Cortex of kidney (tissue), 1 donor: ENCODE data around the gene COMMD7.
"Not testable (repeated sequence)": the region's sequence is repeated elsewhere in the genome, so short reads cannot be mapped to it uniquely, and the experiment has no call there.

Experiments
- DNase-seq: peaks from one replicate; lab custom pipeline; 2025; lab: John Stamatoyannopoulos, UW

The COMMD7 gene

DNA sequence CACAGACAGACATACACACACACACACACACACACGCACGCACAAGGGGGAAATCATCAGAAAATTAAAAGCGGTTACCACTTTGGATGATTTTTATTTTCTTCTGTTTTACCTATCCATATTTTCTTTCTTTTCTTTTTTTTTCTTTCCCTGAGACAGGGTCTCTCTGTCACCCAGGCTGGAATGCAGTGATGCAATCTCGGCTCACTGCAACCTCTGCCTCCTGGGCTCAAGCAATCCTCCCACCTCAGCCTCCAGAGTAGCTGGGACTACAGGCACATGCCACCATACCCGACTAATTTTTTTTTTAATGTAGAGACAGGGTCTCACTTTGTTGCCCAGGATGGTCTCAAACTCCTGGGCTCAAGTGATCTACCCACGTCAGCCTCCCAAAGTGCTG is 14.8 kb downstream of the COMMD7 start:
- DNase-seq = not testable (repeated sequence)

DNA sequence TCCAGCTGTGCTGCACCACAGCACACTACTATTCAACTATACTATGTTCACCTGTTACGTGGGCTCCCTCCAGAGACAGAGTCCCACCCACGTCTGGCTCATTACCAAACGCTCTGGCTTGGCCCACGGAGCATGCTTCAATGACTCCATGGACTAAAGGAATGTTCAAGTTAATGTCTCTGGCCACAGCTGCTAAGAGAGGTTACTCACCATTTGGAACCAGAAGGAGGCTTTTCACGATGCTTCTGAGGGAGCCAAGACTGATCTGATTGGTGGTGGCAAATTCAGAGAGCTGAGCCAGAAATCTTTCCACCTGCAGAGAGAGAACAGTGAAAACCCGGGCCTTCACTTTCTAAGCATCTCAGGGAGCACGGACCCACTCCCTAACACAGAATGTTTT is 15.6 kb downstream of the COMMD7 start:
- DNase-seq = no peak

DNA sequence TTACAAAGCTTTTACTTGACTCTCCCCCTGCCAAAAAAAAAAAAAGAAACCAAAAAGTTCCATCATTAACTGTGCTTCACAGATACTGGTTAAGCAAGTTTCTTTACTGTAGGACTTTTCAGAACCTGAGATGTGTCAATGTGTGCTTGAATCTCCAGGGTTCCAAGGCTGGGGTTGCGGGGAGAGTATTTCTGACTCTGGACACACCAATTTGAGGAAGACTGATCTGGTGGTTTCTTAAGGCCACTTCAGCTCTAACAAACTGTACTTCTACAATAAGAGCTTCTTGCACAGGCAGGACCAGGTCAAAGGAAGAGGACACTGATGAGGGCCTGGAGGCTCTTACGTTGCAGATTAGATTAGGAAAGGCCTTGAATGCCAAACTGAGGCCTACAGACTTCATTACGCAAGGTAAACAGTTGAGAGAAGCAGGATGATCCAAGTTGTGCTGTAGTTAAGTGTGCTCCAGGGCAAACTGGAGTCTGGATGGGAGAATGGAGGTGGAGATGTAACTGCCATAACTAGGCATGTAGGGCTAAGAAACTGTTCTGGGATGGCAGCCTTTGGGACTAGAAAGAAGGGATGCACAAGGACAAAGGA is 24.4 kb downstream of the COMMD7 start:
- no peak for DNase-seq

DNA sequence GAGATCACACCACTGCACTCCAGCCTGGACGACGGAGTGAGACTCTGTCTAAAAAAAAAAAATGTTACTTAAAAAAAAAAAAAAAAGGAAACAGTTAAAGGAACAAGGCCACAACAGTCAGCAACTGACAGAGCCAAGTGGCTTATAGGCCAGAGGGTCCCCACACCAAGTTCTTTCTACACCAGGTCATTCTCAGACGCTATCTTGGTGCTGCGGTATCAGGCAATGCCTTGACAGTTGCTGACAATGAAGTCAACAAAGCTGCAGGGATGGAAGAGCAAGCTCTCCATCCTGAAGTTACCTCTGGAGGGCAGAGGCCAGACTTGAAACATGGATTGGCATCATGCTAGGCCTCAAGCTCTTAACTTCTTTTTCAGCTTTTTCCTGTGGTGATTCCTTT is 31.9 kb downstream of the COMMD7 start:
- no peak for DNase-seq

DNA sequence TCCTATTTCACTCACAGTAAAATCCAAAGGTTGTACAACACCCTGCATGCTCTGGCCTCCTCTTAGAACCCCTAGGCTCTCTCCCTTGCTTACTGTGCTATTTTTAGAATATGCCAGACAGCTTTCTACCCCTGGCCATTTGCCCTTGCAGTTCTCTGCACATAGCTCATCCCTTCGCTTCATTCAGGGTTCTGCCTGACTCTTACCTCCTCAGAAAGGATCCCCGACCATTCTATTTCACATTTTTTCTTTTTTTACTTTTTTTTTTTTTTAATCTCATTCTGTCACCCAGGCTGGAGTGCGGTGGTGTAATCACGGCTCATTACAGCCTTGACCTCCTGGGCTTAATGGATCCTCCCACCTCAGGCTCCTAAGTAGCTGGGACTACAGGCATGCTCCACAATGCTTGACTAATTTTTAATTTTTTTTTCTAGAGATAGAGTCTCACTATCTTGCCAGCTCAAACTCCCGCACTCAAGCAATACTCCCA is 33.6 kb downstream of the COMMD7 start:
- no peak for DNase-seq

DNA sequence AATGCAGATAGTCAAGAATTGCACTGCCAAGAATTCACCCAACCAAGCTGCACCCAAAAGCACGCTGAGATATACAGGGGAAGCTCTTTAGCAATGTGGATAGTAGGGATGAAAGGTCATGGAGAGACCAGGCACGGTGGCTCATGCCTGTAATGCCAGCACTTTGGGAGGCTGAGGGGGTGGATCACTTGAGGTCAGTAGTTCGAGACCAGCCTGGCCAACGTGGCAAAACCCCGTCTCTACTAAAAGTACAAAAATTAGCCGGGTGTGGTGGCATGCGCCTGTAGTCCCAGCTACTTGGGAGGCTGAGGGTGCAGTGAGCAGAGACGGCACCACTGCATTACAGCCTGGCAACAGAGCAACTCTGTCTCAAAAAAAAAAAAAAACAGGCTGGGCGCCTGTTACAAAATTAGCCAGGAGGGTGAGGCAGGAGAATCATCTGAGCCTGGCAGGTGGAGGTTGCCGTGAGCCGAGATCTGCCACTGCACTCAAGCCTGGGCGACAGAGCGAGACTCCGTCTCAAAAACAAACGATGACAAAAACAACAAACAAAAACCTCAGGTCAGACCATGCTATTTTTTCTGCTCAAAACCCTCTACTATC is 34.1 kb downstream of the COMMD7 start:
- not testable (repeated sequence) for DNase-seq

DNA sequence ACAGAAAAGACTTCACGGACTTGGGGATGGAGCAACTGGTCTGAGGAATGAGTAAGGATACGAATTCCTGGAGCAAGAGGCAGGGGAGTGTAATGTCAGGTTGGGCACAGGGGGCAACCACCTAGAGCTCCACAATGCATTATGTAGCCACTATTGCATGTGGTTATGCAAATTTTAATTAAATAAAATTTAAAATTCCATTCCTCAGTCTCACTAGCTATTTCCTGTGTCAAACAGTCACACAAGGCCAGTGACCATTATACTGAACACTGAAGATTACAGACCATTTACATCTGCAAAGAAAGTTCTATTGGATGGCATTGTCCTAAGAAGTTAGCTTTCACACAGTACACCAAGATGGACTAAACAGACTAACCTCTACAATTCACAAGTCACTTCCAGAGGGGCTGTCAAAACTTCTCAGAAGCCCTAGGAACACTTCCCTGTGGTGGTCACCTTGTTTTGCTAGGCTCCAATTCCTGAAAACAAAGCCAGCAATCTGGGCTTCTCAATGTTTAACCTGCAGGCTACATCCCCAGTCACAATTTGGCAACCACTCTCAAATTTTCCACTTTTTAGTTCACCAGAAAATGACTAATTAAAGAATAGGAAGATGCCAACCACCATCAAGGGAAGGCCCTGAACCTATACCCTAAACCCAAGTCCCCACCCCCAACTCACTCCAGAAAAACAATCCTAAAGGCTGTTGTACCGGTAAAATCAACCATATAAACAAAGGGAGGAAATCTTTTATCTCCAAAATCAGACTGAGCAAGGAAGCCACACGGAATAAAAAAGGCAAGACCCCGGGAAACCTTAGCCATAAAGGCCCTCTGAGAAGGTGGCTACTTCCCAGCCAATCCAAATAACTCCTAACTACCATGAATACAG is 35.3 kb downstream of the COMMD7 start:
- no peak for DNase-seq

DNA sequence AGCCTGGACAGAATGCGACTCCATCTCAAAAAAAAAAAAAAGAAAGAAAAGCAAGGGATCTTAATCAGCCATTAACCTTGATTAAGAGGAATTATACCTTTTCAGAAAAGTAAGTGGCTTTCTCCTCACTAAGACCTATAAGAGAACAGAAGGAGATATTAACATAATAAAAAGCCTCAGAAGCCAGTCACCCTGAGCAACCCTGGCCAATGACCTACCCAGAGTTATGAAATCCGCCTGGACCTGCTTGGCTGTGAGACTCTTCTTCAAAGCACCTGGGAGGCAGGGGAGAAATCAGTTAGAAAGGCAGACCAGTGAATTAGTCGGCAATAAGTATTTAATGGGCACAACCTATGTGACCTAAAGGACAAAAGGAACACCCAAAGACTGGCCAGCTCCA is 36.8 kb downstream of the COMMD7 start:
- no peak for DNase-seq

DNA sequence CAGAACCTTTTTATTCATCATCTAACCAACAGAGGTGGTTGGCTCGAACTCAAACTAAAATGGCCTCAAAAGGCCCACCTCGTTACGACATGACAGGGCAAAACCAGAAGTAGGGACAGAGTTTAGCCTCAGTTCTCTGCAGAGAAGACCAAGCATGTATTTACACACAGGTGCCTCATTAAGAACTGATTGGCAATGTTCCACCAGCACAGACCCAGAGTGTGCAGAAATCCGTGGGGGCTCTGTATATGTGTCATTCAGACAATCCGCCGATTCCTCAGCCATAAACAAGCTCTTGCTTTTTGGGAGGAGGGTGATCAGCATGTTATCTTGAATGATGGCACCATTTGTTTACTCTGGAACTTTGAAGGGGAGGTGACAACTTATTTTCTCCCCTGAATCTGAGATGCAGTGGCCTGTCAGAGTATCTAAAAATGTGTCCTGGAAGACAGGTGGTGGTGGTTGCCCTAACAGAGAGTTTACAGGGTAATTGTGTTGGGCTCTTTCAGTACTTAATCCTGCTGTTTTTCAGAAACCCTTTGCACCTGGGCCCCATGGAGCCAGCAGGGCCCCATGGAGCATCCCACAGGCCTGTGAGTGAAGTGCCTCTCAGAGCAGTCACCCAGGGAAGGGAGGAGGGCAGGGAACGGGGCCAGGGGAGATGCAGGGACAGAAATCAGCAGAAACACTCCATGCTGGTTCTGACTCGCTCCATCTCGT is 40.4 kb downstream of the COMMD7 start:
- DNase-seq = no peak

DNA sequence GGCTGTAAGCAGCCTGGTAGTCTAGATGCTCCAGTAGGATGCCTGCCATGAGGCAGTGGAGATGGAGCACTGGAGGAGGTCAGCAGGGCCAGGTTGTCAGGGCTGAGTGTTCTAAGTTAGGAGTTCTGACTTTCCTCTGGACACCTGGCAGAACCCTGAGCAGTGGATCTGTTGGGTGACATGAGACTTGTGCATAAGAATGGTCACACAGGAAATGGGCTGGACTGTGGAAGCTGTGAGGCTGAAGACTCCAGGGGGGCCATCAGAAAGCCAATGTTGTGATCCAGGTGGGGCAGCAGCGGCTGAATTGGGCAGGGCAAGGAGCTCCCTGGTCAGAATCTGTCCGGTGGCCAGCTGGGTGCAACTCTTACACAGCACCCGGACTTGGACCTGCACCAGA is 45.7 kb downstream of the COMMD7 start:
- DNase-seq = no peak

DNA sequence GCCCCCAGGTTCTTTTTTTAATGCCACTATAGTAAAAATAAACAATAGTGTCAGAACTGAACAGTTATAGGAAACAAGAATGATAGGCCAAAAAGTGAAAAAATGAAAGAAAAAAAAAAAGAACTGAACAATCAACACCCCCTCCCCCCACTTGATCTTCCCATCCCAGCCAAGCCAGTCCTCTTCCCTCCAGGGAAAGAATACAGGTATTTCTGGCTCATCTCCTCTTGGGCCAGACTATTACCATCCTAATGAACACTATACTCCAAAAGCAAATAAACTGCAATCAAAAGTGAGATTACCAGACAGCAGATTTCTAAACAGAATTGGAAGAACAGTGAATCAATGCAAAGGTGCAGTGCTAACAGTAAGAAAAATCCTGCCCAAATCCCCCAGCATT is 48.2 kb downstream of the COMMD7 start:
- DNase-seq = no peak

DNA sequence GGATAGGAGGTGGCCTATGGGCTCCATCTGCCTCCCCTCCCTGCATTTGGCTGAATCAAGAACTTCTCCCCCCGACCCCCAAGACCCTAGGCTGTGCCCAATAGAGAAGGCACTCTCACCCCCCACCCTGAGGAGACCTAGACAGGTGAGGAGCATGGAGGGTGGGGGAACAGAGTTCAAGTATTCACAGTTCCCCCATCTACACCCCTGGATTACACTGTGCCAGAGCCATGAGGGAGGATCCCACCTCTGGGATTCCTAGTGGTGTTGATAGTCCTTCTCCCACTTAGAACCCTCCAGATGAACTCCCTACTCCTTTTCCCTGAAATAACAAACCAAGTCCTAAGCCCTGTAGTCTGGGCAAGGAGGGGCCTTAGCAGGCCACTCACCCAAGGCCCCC is 54.3 kb downstream of the COMMD7 start:
- not testable (repeated sequence) for DNase-seq

DNA sequence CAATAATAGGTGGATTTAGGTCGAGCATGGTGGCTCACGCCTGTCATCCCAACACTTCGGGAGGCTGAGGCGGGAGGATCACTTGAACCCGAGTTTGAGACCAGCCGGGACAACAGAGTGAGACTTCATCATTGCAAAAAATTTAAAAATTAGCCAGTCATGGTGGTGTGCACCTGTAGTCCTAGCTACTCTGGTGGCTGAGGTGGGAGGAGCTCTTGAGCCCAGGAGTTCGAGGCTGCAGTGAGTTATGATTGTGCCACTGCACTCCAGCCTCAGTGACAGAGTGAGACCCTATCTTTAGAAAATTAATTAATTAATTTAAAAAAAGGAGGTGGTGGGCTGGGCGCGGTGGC is 56.1 kb downstream of the COMMD7 start:
- no peak for DNase-seq

DNA sequence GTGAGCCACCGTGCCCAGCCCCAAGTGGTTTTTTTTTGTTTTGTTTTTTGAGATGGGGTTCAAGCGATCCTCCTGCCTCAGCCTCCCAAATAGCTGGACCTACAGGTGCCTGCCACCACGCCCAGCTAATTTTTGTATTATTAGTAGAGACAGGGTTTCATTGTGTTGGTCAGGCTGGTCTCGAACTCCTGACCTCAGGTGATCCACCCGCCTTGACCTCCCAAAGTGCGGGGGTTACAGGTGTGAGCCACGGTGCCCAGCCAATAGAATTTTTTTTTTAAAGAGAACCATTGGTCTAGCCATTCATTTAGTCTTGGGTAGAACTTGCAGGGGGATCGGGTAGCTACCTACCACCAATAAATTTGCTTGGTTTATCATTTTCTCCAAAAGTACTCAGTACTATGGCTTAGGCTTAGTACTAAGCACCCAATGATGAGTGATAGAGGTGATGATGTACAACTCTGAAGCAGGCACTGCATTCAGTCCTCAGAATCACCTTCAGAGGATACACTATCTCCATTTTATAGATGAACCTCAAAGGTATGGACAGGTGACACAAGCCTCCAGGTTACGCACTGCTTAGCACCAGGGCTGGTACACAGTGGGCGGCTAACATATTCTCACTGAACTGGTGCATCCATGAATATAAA is 56.6 kb downstream of the COMMD7 start:
- no peak for DNase-seq

DNA sequence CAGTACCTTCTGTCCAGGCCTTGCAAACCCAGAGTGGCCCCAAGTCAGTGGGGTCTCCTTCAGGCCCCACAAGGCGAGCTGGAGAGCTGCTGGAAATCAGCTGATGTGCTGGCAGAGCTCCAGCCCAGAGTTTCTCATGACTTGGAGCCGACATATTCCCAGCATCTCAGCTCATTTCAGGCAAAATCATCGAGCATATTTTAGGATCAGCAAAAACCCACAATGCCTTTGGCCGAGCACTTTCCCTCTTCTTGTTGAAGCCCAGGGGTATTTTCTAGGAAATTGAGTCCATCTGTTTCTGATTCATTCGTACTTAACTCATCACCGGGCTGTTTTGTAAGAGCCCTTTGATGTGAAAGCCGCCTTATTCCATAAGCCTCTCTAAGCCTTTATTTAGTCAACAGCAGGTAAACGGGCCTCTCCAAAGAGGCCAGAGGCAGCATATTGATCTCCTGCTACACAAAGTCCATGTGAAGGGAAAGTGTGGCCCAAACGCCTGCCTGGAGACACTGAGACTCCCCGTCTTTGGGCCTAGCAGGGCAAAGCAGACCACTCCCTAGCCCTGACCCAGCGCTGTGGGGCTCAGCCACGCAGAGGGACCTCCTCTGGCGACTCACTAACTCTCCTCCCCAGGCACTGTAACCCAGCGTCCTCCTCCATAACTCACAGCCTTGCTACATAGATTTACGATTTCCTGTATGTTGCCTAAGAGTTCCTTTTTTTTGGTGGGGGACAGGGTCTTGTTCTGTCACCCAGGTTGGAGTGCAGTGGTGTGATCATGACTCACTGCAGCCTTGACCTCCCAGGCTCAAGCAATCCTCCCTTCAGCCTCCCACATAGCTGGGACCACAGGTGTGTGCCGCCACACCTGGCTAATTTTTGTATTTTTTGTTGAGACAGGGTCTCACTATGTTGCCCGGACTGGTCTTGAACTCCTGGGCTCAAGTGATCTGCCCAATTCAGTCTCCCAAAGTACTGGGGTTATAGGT is 57.4 kb downstream of the COMMD7 start:
- no peak for DNase-seq

DNA sequence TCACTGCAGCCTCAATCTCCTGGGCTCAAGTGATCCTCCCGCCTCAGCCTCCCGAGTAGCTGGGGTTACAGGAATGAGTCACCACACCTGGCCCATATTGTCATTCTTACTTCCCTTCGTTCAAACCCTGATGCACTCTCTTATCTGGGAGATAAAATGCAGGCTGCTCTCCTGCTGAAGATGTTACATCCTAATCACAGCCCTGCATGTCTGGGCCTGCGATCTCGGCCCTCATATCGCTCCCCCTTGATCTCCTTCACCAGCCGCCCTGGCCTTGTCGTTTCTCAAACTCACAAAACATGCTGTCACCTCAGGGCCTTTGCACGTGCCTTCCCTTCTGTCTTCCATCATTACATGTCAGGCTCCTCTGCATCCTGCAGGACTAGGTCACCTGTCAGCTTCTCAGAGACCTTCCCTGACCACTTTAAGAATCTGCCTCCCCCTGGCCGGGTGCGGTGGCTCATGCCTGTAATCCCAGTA is 60.7 kb downstream of the COMMD7 start:
- no peak for DNase-seq

DNA sequence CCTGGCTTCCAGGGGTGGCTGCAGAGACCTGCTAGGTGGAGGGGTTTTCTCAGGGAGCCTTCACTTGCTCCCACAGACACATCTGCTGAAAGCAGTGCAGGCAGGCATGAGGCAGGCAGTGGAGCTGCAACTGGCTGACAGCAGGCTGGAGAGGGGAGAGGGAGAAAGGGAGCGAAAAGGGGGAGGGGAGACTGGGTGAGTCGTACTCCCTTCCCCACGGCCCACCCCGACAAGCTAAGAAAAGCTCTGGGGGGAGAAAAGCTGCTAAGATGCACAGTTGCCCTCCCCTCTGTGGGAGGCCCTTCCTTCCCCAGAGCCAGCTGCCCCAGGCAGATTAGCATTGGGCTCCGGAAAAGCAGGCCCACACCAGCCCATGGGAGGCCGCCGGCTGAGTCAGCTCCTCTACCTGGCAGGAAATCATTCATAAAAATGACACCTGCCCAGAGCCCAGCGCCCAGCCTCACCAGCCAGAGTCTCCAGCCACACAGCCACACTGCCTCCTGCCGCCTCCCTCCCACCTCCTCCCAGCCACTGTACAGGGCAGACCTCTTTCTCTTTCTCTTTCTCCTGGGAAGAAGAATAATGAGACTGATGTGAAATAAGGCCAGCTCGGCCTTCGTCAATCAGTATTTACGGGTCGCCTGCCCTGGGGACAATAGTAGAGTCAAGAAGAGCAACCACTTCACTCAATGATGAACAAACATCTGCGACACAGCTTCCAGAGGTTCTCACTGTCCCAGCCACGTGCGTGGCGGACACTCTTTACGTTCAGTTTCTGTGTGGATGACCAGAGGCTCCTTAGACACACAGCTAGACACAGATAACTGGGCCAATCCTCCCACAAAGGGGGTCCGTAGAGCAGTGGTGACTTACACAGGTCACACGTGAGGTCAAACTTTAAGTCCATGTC is 61.8 kb downstream of the COMMD7 start:
- no peak for DNase-seq

DNA sequence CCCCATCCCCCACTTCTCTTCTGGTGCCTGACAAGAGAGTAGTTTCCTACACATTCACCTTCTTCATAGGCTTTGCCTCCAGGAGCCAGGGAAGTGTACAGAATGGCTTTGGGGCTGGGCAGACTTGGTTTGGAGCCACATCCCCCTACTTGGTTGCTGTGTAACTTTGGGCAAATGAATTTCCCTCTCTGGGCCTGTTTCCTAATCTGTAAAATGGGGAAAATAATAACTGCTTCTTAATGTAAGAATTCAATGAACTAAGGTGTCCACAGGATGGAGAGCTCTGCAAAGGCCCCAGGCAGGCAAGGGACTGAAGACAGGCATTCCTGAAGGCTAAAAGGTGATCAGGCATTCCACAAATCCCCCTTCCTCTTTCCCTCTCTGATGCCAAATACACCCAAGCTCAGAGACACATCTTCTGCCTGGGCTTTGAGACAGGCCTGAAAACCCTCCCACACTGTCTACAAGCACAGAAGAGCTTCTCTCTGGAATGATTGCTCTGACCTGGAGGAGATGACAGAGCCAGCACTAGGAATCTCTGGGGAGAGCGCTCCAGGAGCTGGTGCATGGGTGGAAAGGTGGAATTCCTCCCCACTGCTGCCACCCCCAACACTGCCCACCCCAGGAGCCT is 62.6 kb downstream of the COMMD7 start:
- DNase-seq = no peak

DNA sequence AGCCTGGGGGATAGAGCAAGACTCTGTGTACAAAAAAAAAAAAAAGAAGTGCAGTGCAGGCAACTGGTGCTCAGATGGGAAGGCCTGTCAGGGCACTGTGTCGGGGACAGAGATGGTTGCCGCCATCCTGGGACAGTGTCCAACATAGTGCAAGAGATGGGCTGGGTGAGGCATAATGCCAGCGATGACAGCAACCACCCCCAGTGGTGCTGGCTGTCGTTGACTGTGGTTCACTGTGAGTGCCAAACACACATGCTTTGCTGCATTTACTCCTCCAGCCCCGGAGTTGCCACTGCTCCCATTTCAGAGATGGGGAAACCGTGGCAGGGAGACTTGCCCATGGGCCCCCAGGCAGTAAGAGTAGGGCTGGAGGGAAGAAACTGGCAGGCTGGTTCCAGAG is 64.3 kb downstream of the COMMD7 start:
- DNase-seq = no peak
